ENCODE measurements around the gene ZBTB8A.
"Not testable (repeated sequence)": the region's sequence is repeated elsewhere in the genome, so short reads cannot be mapped to it uniquely, and the experiment has no call there.

The ZBTB8A gene

GRCh38 chr1:32538887-32539583 is at the start of gene ZBTB8A:
Gene ZBTB8A (plus strand): TSS chr1:32539427. CDS start chr1:32592932, 53,505 bp downstream.
- no peak for DNase-seq

- no peak for DNase-seq
Measured at GRCh38 chr1:32489774-32490454, 49.3 kb upstream of the ZBTB8A start.

GRCh38 chr1:32491386-32491785 is 47.8 kb upstream of the ZBTB8A start:
- no peak for DNase-seq

- no peak for DNase-seq
Measured at GRCh38 chr1:32494196-32494595, 45.0 kb upstream of the ZBTB8A start.

GRCh38 chr1:32494711-32495337 is 44.4 kb upstream of the ZBTB8A start:
- DNase-seq, result no peak

- no peak for DNase-seq
Measured at GRCh38 chr1:32496127-32496526, 43.1 kb upstream of the ZBTB8A start.

- DNase-seq, result no peak
Measured at GRCh38 chr1:32498751-32499150, 40.5 kb upstream of the ZBTB8A start.

- no peak for DNase-seq
Measured at GRCh38 chr1:32500387-32501209, 38.6 kb upstream of the ZBTB8A start.

- no peak for DNase-seq
Measured at GRCh38 chr1:32501865-32502264, 37.4 kb upstream of the ZBTB8A start.

GRCh38 chr1:32503153-32503552 is 36.1 kb upstream of the ZBTB8A start:
- DNase-seq, result no peak

GRCh38 chr1:32507021-32507420 is 32.2 kb upstream of the ZBTB8A start:
- no peak for DNase-seq

- DNase-seq, result no peak
Measured at GRCh38 chr1:32508761-32509160, 30.5 kb upstream of the ZBTB8A start.

- no peak for DNase-seq
Measured at GRCh38 chr1:32509939-32510338, 29.3 kb upstream of the ZBTB8A start.

- no peak for DNase-seq
Measured at GRCh38 chr1:32516402-32516801, 22.8 kb upstream of the ZBTB8A start.

- DNase-seq, result no peak
Measured at GRCh38 chr1:32518976-32519375, 20.3 kb upstream of the ZBTB8A start.

- DNase-seq, result no peak
Measured at GRCh38 chr1:32521165-32521564, 18.1 kb upstream of the ZBTB8A start.

GRCh38 chr1:32525053-32525452 is 14.2 kb upstream of the ZBTB8A start:
- no peak for DNase-seq

GRCh38 chr1:32525661-32526444 is 13.4 kb upstream of the ZBTB8A start:
- DNase-seq, result no peak

GRCh38 chr1:32528550-32528949 is 10.7 kb upstream of the ZBTB8A start:
- DNase-seq, result not testable (repeated sequence)

- DNase-seq, result no peak
Measured at GRCh38 chr1:32533792-32534327, 5.4 kb upstream of the ZBTB8A start.

GRCh38 chr1:32536117-32536516 is 3.1 kb upstream of the ZBTB8A start:
- peak; percentile 5 for DNase-seq

GRCh38 chr1:32536764-32537163 is 2.5 kb upstream of the ZBTB8A start:
- no peak for DNase-seq

Measured in SIG-M5 (cell line).